ENCODE results near the gene INTS12. TPM values are rescaled to one million over a fixed set of nuclear protein-coding genes. Genes with fewer than 3 reads are reported as not detected.

INTS12 gene
- total and polyA plus RNA-seq, 10 of the 15 experiments (the other 5 are each of a cell fraction or from before 2014, with no cell fraction given) = 24.2 to 52.4 (median 37.3) TPM

DNA sequence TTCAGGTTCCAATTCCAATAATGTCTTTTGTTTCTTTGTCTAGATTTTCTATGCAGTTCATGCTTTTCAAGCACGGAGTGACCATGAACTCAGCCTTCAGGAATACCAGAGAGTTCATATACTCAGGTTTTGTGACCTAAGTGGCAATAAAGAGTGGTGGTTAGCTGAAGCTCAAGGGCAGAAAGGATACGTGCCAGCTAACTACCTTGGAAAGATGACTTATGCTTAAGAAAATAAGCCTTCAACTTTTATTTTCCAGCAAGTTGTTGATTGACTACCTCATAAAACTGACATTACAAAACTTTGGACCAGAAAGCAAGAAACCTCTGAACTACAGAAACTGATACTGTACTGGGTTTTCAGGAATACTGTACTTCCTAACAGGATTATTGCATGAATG, 30.8 kb downstream of the INTS12 start:
- 45% methylated on average over 2 of the region's 2 CpGs for WGBS (ENCODE audit: insufficient coverage, insufficient replicate concordance, low lambda C conversion rate, missing lambda C conversion rate)
- Histone ChIP-seq H3K27ac (ENCODE audit: control insufficient read depth, insufficient read depth) (no peak overlapping the region), H2AFZ (ENCODE audit: control insufficient read depth, low read depth, low read length) (no peak overlapping the region), H4K20me1 (ENCODE audit: control insufficient read depth, insufficient read depth) (no peaks in the 10 kb centered on the region), H3K9ac (ENCODE audit: control insufficient read depth, insufficient read depth, low read length) (no peak overlapping the region), H3K4me2 (ENCODE audit: control insufficient read depth, insufficient read depth) (no peak overlapping the region), H3K9me3 (replicated peaks; ENCODE audit: control insufficient read depth, insufficient read depth, low read length) (no peaks in the 10 kb centered on the region), H3K27me3 (replicated peaks in 1 of 2; ENCODE audit: control insufficient read depth in 2 of 2, insufficient read depth in 2 of 2, low read length in 1 of 2) (no peaks in the 10 kb centered on the region), H3K79me2 (ENCODE audit: control insufficient read depth, insufficient read depth, low read length) (no peaks in the 10 kb centered on the region), H3K4me3 (no peak overlapping the region), H3K4me1 (ENCODE audit: control insufficient read depth, insufficient read depth, low read length) (no peaks in the 10 kb centered on the region), H3K36me3 (ENCODE audit: control insufficient read depth in 2 of 2, insufficient read depth in 2 of 2, low read length in 1 of 2) (peaks cover 2% of the 10 kb centered on the region in 2 experiments; a peak in 3 of 4 replicates)
- no peak for DNase-seq (ENCODE audit: low read depth, low spot score)
- no peak for TF ChIP-seq STAT1 (conservative IDR thresholded peaks at IDR 0.05)
- FAIRE-seq = no peak
- intact Hi-C loops (cut with micrococcal nuclease; ENCODE audit: unreplicated experiment) (no loop called here), in situ Hi-C loops (cut with MboI) (no loop called here)
- SMC1A ChIA-PET (ENCODE audit: uncharacterized antibody, unreplicated experiment) = interaction anchor here (0.6 to 2.9 kb wide), 2 partner anchors 11 to 621 kb away, joined by 3 to 13 read pairs; no protein-coding TSS in a partner anchor
- RAD21 ChIA-PET (ENCODE audit: unreplicated experiment) = interaction anchor here (0.9 to 1.5 kb wide), 2 partner anchors 157 to 170 kb away, joined by 3 to 4 read pairs; no protein-coding TSS in a partner anchor
- no peak for ATAC-seq
- no TSS peak for BruUV-seq (replicated peaks)
- CTCF ChIA-PET = interaction anchor here (0.8 to 1.6 kb wide), 2 partner anchors 11 to 37 kb away, joined by 3 to 4 read pairs; no protein-coding TSS in a partner anchor
- POLR2A ChIA-PET = interaction anchor here (0.6 kb wide), 1 partner anchor 98 kb away, joined by 3 read pairs; no protein-coding TSS in a partner anchor

DNA sequence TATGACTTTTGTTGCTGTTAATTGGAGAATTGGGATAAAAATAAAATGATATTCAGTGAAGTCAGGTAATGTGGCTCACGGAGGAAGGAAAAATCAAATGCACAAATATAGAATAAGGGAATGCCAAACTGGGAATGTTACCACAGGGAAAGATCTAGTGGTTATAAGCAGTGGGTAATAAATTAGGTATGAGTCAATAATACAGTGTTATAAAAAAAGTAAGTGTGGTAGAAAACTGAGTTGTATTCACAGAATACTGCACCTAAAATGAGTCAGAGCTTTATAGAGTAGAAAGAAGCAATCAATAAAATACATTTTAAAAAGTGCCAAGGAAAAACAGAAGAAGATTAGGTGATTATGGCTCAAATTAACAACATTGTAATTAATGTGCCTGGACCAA, 34.5 kb downstream of the INTS12 start:
- ChIA-PET POLR2A (no interaction called here), SMC1A (ENCODE audit: uncharacterized antibody, unreplicated experiment) (interaction anchor here (1.2 kb wide), 1 partner anchor 8 kb away, joined by 3 read pairs; no protein-coding TSS in a partner anchor), CTCF (interaction anchor here (1.5 to 1.7 kb wide), 2 partner anchors 9 to 153 kb away, joined by 3 to 7 read pairs; no protein-coding TSS in a partner anchor), RAD21 (ENCODE audit: unreplicated experiment) (no interaction called here)
- no peaks in the 10 kb centered on the region for H3K27me3 ChIP-seq (replicated peaks in 1 of 2; ENCODE audit: control insufficient read depth in 2 of 2, insufficient read depth in 2 of 2, low read length in 1 of 2)
- WGBS (ENCODE audit: insufficient coverage, insufficient replicate concordance, low lambda C conversion rate, missing lambda C conversion rate) = 39% methylated on average over 1 of the region's 1 CpG
- no peaks in the 10 kb centered on the region for H3K79me2 ChIP-seq (ENCODE audit: control insufficient read depth, insufficient read depth, low read length)
- intact Hi-C loops (cut with micrococcal nuclease; ENCODE audit: unreplicated experiment) = no loop called here
- no peak for FAIRE-seq
- no peak overlapping the region for H2AFZ ChIP-seq (ENCODE audit: control insufficient read depth, low read depth, low read length)
- DNase-seq (ENCODE audit: low read depth, low spot score) = no peak
- in situ Hi-C loops (cut with MboI) = no loop called here
- no peaks in the 10 kb centered on the region for H4K20me1 ChIP-seq (ENCODE audit: control insufficient read depth, insufficient read depth)
- no peak for ATAC-seq
- H3K27ac ChIP-seq (ENCODE audit: control insufficient read depth, insufficient read depth) = no peak overlapping the region
- no peaks in the 10 kb centered on the region for H3K4me1 ChIP-seq (ENCODE audit: control insufficient read depth, insufficient read depth, low read length)
- no peaks in the 10 kb centered on the region for H3K9me3 ChIP-seq (replicated peaks; ENCODE audit: control insufficient read depth, insufficient read depth, low read length)
- no peaks in the 10 kb centered on the region for H3K36me3 ChIP-seq (ENCODE audit: control insufficient read depth in 2 of 2, insufficient read depth in 2 of 2, low read length in 1 of 2)
- no TSS peak for BruUV-seq (replicated peaks)
- H3K4me2 ChIP-seq (ENCODE audit: control insufficient read depth, insufficient read depth) = no peak overlapping the region
- no peak overlapping the region for H3K4me3 ChIP-seq
- no peak overlapping the region for H3K9ac ChIP-seq (ENCODE audit: control insufficient read depth, insufficient read depth, low read length)
- TF ChIP-seq GABPA (IDR thresholded peaks at IDR 0.05; ENCODE audit: low read depth) = no peak
- no peak for TF ChIP-seq BRCA1 (IDR thresholded peaks at IDR 0.05; ENCODE audit: low read depth, low read length)
- TF ChIP-seq, protein P1, sequence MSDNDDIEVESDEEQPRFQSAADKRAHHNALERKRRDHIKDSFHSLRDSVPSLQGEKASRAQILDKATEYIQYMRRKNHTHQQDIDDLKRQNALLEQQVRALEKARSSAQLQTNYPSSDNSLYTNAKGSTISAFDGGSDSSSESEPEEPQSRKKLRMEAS (IDR thresholded peaks at IDR 0.05; ENCODE audit: low read depth, low read length) = no peak
- no peak for TF ChIP-seq STAT3 (IDR thresholded peaks at IDR 0.05; ENCODE audit: low read depth, low read length)
- TF ChIP-seq EGR1 (IDR thresholded peaks at IDR 0.05; ENCODE audit: borderline replicate concordance in 1 of 2, low read depth in 2 of 2, low read length in 2 of 2) = no peak
- TF ChIP-seq, protein P2, sequence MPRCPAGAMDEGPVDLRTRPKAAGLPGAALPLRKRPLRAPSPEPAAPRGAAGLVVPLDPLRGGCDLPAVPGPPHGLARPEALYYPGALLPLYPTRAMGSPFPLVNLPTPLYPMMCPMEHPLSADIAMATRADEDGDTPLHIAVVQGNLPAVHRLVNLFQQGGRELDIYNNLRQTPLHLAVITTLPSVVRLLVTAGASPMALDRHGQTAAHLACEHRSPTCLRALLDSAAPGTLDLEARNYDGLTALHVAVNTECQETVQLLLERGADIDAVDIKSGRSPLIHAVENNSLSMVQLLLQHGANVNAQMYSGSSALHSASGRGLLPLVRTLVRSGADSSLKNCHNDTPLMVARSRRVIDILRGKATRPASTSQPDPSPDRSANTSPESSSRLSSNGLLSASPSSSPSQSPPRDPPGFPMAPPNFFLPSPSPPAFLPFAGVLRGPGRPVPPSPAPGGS (IDR thresholded peaks at IDR 0.05; ENCODE audit: borderline replicate concordance, insufficient read depth, low read depth, low read length, poor library complexity, severe bottlenecking) = no peak
